Ovary (tissue), 9 donors: Measurements from ENCODE around the gene FSTL1. TPM values are rescaled to one million over a fixed set of nuclear protein-coding genes. Genes with fewer than 3 reads are reported as not detected.

Experiments used
- DNase-seq, 5 donors: peaks; one replicate each; pipeline ENCODE4 v3.0.0-alpha.2; 2019 to 2020
- H3K27ac ChIP-seq, 2 donors: fragments of 200-600 bp; one replicate each; pipeline versions ENCODE4 v1.5.1 to v1.8.0; 2019 to 2022
- H3K27me3 ChIP-seq: fragments of 200-600 bp; one replicate; pipeline ENCODE4 v1.8.0; 2022
- H3K36me3 ChIP-seq: fragments of 200-600 bp; sonication (generic); one replicate; pipeline ENCODE4 v1.5.1; 2019
- H3K4me1 ChIP-seq: one replicate; pipeline ENCODE4 v1.8.1; 2013; ENCODE audit warnings: mild to moderate bottlenecking, moderate library complexity; ENCODE audit not compliant: insufficient read depth
- H3K4me3 ChIP-seq: fragments of 200-600 bp; sonication (generic); one replicate; pipeline ENCODE4 v1.5.1; 2017
- H3K9me3 ChIP-seq, 2 donors: fragments of 200-600 bp in 1 of 2; sonication (generic) in 1 of 2; one replicate each; pipeline versions ENCODE4 v1.5.1 to v1.8.1; 2013 to 2019; ENCODE audit warnings: mild to moderate bottlenecking in 1 of 2, moderate library complexity in 1 of 2
- EP300 ChIP-seq: sonication (generic); formaldehyde crosslinking; IDR thresholded peaks from one replicate; pipeline ENCODE4 v1.6.1; 2017; ENCODE audit warnings: antibody characterized with exemption
- POLR2A ChIP-seq: fragments of 450-650 bp; IDR thresholded peaks from one replicate; pipeline ENCODE4 v1.6.1; 2017; ENCODE audit warnings: antibody characterized with exemption, mild to moderate bottlenecking, moderate library complexity
- WGBS, 3 donors: extraction: QIAGEN DNeasy Blood & Tissue Kit in 1 of 3; methylation state at CpG; one replicate each; pipeline versions ENCODE4 v1.1.5 to v1.1.7; 2013 to 2017; 5-methylcytosine and 5-hydroxymethylcytosine counted together
- intact Hi-C, 4 donors: fragments of 100-400 bp; cut with DNase I; formaldehyde crosslinking; loops; one replicate each; pipeline versions ENCODE4 v1.11.0 to v1.15.1; 2022 to 2023
- polyA plus RNA-seq, 2 donors: library from polyadenylated mRNA; stranded (reverse); fragments of 200-250 nt in 1 of 2; fragments of 350-450 nt in 1 of 2; fragmentation: Illumina TruSeq in 1 of 2; extraction: RNeasy Lipid Tissue Mini Kit (QIAGEN cat#74804) in 1 of 2; gene quantifications; one replicate each; pipeline ENCODE4 v1.2.3, GENCODE V29; 2013 to 2014
- total RNA-seq, 7 donors: library from RNA; depleted of rRNA in 2 of 7; stranded (reverse); fragments of >200 nt in 2 of 7; fragmentation: NEBNext Ultra II Directional in 3 of 7; extraction: Animal tissue kit (Norgen Biotek cat#: 25700) in 3 of 7; gene quantifications; one replicate each; pipeline versions ENCODE4 v1.1.0 to v1.2.4, GENCODE V29; 2016 to 2023
- TF ChIP-seq, protein P1 (sequence below), 3 donors: fragments of 450-650 bp in 2 of 3; fragments of 200-600 bp in 1 of 3; IDR thresholded peaks; one replicate each; pipeline versions ENCODE4 v1.5.1 to v1.8.0; 2016 to 2022; ENCODE audit warnings: antibody characterized with exemption in 3 of 3, mild to moderate bottlenecking in 1 of 3
- donor health status: DM: no; HTN: no; CAD: no; lungs with moderate emphysema.
- donor health status: DM: no; HTN: no; CAD: no.
- donor health status: Bipolar disorder and iron deficiency.
- donor health status: DM: yes; HTN: yes; CAD: no.
- donor health status: DM: no; HTN: no; CAD: no.
- donor health status: DM: yes; HTN: yes; CAD: no.

Gene FSTL1
- total and polyA plus RNA-seq, 9 donors: 98.0 to 357 (median 204) TPM

DNA sequence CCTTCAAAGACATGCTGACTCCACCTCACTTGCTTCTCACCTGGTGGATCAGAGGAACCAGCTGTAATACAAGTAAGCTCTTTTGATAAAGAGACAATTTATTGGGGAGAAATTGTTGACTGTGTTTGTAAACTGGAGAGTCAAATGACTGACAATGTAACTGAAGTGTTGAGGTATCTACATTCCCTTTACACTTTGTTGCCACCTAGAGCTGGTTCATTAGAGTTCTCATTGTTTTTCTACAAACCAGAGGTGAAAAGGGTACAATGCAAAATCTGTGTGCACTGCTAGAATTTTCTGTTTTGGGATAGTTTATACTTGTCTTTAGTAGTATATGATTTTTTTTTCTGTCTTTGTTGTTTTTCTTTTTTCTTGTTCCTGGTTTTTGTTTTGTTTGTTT lies 93.0 kb downstream of the FSTL1 start:
- Histone ChIP-seq H3K4me1 (no peaks in the 10 kb centered on the region), H3K9me3 (no peaks in the 10 kb centered on the region), H3K27me3 (no peaks in the 10 kb centered on the region), H3K4me3 (no peak overlapping the region), H3K36me3 (no peaks in the 10 kb centered on the region), H3K27ac (no peak overlapping the region)
- TF ChIP-seq EP300: no peak
- TF ChIP-seq, protein P1, sequence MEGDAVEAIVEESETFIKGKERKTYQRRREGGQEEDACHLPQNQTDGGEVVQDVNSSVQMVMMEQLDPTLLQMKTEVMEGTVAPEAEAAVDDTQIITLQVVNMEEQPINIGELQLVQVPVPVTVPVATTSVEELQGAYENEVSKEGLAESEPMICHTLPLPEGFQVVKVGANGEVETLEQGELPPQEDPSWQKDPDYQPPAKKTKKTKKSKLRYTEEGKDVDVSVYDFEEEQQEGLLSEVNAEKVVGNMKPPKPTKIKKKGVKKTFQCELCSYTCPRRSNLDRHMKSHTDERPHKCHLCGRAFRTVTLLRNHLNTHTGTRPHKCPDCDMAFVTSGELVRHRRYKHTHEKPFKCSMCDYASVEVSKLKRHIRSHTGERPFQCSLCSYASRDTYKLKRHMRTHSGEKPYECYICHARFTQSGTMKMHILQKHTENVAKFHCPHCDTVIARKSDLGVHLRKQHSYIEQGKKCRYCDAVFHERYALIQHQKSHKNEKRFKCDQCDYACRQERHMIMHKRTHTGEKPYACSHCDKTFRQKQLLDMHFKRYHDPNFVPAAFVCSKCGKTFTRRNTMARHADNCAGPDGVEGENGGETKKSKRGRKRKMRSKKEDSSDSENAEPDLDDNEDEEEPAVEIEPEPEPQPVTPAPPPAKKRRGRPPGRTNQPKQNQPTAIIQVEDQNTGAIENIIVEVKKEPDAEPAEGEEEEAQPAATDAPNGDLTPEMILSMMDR (IDR thresholded peaks at IDR 0.05): no peak
- no peak for TF ChIP-seq POLR2A
- intact Hi-C loops: loop anchor here in 1 of 4 donors (10.0 kb wide), 1 partner anchor 263 kb away; the partner anchor contains the start of gene GSK3B
- DNase-seq: no peak

DNA sequence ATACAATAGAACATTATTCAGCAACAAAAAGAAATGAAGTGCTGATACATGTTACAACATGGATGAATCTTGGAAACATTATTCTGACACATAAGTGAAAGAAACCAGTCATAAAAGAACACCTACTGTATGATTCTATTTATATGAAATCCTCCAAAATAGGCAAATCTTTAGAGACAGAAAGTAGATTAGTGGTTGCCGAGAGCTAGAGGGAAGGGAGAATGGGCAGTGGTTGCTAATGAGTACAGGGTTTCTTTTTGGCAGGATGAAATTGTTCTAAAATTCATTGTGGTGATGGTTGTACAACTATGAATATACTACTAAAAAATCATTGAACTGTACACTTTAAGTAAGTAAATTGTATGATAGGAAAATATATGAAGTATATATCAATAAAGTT lies 95.3 kb downstream of the FSTL1 start:
- WGBS, 3 donors: 84 to 92% (median 85%) methylated on average over 1 of the region's 1 CpG
- intact Hi-C loops: loop anchor here in 1 of 4 donors (10.0 kb wide), 1 partner anchor 261 kb away; the partner anchor contains the start of gene GSK3B

DNA sequence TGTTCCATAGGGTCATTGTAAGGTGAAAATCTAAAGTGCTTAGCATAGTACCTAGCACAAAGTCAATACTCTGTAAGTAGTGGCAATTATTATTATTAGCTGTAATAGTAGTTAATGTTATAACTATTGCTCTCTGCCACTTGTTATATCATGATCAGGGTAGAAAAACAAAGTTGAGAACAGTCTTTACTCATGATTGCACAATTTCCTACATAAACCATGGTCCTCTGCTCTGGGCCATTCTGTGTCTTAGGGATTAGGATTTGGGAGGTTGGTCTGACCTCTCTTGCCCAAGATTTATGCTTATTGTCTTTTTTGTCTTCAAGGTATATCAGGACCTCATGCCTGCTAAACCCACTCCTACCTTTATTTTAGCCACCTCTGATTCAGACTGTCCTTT lies 97.3 kb downstream of the FSTL1 start:
- no peaks in the 10 kb centered on the region for H3K27me3 ChIP-seq
- no peaks in the 10 kb centered on the region for H3K9me3 ChIP-seq
- TF ChIP-seq, protein P1 (IDR thresholded peaks at IDR 0.05): no peak
- TF ChIP-seq POLR2A (no peak), EP300 (no peak)
- no peak for DNase-seq
- H3K4me3 ChIP-seq: no peak overlapping the region
- no peak overlapping the region for H3K27ac ChIP-seq
- intact Hi-C loops: loop anchor here in 1 of 4 donors (10.0 kb wide), 1 partner anchor 259 kb away; the partner anchor contains the start of gene GSK3B
- H3K36me3 ChIP-seq: no peaks in the 10 kb centered on the region
- peaks cover 2% of the 10 kb centered on the region for H3K4me1 ChIP-seq

More for the DNA sequence above, 95.3 kb downstream of the FSTL1 start:
- no peak for DNase-seq
- H3K36me3 ChIP-seq: no peaks in the 10 kb centered on the region
- H3K4me3 ChIP-seq: no peak overlapping the region
- H3K27me3 ChIP-seq: no peaks in the 10 kb centered on the region
- no peak overlapping the region for H3K27ac ChIP-seq
- TF ChIP-seq POLR2A (no peak), EP300 (no peak)
- TF ChIP-seq, protein P1 (IDR thresholded peaks at IDR 0.05): no peak
- peaks cover 2% of the 10 kb centered on the region for H3K4me1 ChIP-seq
- H3K9me3 ChIP-seq: no peaks in the 10 kb centered on the region

DNA sequence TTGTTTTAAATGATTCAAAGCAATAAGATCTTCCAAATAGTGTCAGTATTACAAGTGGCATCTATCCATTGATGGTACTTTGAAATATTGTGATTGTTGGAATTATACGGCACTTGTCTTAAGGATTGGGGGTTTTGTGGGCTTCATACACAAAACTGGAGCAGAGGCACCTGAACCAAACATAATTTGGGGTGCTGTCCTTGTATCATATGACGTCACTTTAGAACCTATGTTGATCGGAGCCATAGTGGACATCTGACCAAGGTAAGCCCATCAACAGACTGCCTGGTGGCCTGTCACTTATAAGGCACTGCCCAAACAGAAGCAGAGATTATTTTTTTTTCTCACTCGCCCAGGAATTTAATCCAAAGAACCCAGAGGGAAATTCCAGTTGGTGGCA lies 98.8 kb downstream of the FSTL1 start:
- TF ChIP-seq, protein P1 (IDR thresholded peaks at IDR 0.05): no peak
- TF ChIP-seq POLR2A (no peak), EP300 (no peak)
- no peaks in the 10 kb centered on the region for H3K9me3 ChIP-seq
- H3K36me3 ChIP-seq: no peaks in the 10 kb centered on the region
- DNase-seq: no peak
- peaks cover 4% of the 10 kb centered on the region for H3K4me1 ChIP-seq
- intact Hi-C loops: loop anchor here in 1 of 4 donors (10.0 kb wide), 1 partner anchor 257 kb away; the partner anchor contains the start of gene GSK3B
- no peak overlapping the region for H3K27ac ChIP-seq
- WGBS, 3 donors: 90 to 96% (median 93%) methylated on average over 4 of the region's 4 CpGs
- H3K4me3 ChIP-seq: no peak overlapping the region
- no peaks in the 10 kb centered on the region for H3K27me3 ChIP-seq
